ENCODE data around the gene SPATS2L. TPM values are rescaled to one million over a fixed set of nuclear protein-coding genes. Genes with fewer than 3 reads are reported as not detected.

Gene SPATS2L
- total and polyA plus RNA-seq, 8 donors = 81.2 to 96.7 (median 91.2) TPM

DNA sequence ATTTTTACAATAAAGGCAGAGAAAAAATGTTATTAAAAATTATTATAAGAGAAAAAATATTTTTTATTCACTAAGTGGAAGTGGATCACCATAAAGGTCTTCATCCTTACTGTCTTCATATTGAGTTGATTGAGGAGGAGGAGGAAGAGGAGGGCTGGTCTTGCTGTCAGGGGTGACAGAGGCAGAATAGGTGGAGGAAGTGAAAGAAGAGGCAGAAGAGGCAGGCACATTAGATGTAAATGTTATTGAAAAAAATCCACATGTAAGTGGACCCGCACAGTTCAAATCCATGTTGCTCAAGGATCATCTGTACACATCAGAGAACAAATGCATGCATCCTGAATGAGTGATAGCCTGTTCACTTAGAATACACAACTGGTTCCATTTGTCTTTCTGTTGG lies 6.4 kb upstream of the SPATS2L start:
- no peaks in the 10 kb centered on the region for H3K27me3 ChIP-seq
- no peak overlapping the region for H3K4me3 ChIP-seq
- intact Hi-C loops (cut with DNase I) = loop anchor here in 1 of 2 donors (10.0 kb wide), 1 partner anchor 315 kb away; no protein-coding TSS in a partner anchor
- TF ChIP-seq, protein P1, sequence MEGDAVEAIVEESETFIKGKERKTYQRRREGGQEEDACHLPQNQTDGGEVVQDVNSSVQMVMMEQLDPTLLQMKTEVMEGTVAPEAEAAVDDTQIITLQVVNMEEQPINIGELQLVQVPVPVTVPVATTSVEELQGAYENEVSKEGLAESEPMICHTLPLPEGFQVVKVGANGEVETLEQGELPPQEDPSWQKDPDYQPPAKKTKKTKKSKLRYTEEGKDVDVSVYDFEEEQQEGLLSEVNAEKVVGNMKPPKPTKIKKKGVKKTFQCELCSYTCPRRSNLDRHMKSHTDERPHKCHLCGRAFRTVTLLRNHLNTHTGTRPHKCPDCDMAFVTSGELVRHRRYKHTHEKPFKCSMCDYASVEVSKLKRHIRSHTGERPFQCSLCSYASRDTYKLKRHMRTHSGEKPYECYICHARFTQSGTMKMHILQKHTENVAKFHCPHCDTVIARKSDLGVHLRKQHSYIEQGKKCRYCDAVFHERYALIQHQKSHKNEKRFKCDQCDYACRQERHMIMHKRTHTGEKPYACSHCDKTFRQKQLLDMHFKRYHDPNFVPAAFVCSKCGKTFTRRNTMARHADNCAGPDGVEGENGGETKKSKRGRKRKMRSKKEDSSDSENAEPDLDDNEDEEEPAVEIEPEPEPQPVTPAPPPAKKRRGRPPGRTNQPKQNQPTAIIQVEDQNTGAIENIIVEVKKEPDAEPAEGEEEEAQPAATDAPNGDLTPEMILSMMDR (IDR thresholded peaks at IDR 0.05) = no peak
- no peak for DNase-seq
- H3K27ac ChIP-seq = no peak overlapping the region
- no peaks in the 10 kb centered on the region for H3K9me3 ChIP-seq
- no peak for ATAC-seq
- peaks cover 0 to under 1% of the 10 kb centered on the region in 2 donors for H3K4me1 ChIP-seq
- no peaks in the 10 kb centered on the region for H3K36me3 ChIP-seq

DNA sequence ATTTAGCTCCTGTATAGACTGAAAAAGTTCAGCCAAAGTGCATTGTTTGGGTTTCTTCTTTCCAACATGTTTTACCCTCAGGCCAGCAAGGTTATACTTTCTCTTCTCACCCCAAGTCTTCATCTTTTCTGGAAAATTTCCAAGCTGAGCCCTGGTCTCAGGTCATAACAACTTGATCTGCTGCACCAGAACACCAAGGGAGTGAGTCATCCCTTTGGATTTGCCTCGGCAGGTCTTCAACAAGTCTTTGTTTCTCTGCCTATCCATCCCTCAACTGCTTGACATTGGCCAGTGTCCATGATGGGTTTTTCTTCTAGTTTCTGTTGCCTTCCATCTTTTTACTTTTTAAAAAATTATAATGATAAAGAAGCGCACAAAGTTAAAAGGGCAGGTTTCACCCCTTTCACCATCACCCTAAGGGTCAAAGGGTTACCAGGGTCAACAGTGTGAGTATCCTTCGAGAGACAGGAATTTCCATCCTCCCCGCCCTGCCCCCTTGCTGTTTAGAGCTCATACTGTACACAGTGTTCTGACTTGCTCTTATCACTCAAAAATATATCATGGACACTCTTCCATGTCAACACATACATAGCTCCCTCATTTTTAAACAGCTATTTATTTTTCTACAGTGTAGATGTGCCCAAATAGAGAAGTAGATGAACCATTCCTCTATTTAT lies 5.7 kb upstream of the SPATS2L start:
- DNase-seq (no peak), ATAC-seq (no peak)
- Histone ChIP-seq H3K4me3 (no peak overlapping the region), H3K9me3 (no peaks in the 10 kb centered on the region), H3K27me3 (no peaks in the 10 kb centered on the region), H3K4me1 (peaks cover 0 to 5% of the 10 kb centered on the region in 2 donors), H3K27ac (no peak overlapping the region), H3K36me3 (no peaks in the 10 kb centered on the region)
- TF ChIP-seq, protein P1 (IDR thresholded peaks at IDR 0.05) = no peak
- intact Hi-C loops (cut with DNase I) = loop anchor here in 1 of 2 donors (10.0 kb wide), 1 partner anchor 316 kb away; no protein-coding TSS in a partner anchor

GRCh38 chr2:200301953-200302858 lies 4.3 kb upstream of the SPATS2L start:
- Histone ChIP-seq H3K4me3 (no peak overlapping the region), H3K4me1 (peaks cover 0 to 5% of the 10 kb centered on the region in 2 donors), H3K9me3 (no peaks in the 10 kb centered on the region), H3K36me3 (no peaks in the 10 kb centered on the region), H3K27ac (no peak overlapping the region), H3K27me3 (peaks cover 0 to 3% of the 10 kb centered on the region in 2 donors)
- DNase-seq = no peak
- intact Hi-C loops (cut with DNase I) = loop anchor here in 1 of 2 donors (10.0 kb wide), 1 partner anchor 317 kb away; no protein-coding TSS in a partner anchor
- ATAC-seq = no peak
- TF ChIP-seq, protein P1 (IDR thresholded peaks at IDR 0.05) = no peak

GRCh38 chr2:200302940-200303727 lies 3.4 kb upstream of the SPATS2L start:
- no peak overlapping the region for H3K27ac ChIP-seq
- no peak for ATAC-seq

More at GRCh38 chr2:200302940-200303727, 3.4 kb upstream of the SPATS2L start:
- Histone ChIP-seq H3K27me3 (peaks cover 0 to 10% of the 10 kb centered on the region in 2 donors), H3K4me3 (no peak overlapping the region), H3K9me3 (no peaks in the 10 kb centered on the region), H3K36me3 (no peaks in the 10 kb centered on the region), H3K4me1 (peaks cover 0 to 9% of the 10 kb centered on the region in 2 donors)
- no peak for DNase-seq
- intact Hi-C loops (cut with DNase I) = loop anchor here in 1 of 2 donors (10.0 kb wide), 1 partner anchor 318 kb away; no protein-coding TSS in a partner anchor
- TF ChIP-seq, protein P1 (IDR thresholded peaks at IDR 0.05) = no peak
